Measurements from ENCODE around the gene RPL26.

- TF ChIP-seq CTCF (IDR thresholded peaks at IDR 0.05; ENCODE audit: low read length), result no peak
- no peak for TF ChIP-seq EZH2 (optimal IDR thresholded peaks at IDR 0.05; ENCODE audit: low read depth, low read length)
Measured at GRCh38 chr17:8420041-8420934, 37.3 kb upstream of the RPL26 start.
